ENCODE measurements around the gene TMEM72. TPM values are rescaled to one million over a fixed set of nuclear protein-coding genes. Genes with fewer than 3 reads are reported as not detected.

Gene TMEM72
- polyA plus RNA-seq, 1 donor from 2014 or later: 1.4 TPM

- TF ChIP-seq EP300 (conservative IDR thresholded peaks at IDR 0.05; ENCODE audit: poor library complexity, severe bottlenecking) (no peak), SMC3 (conservative IDR thresholded peaks at IDR 0.05; ENCODE audit: poor library complexity) (no peak), CTCF (IDR thresholded peaks at IDR 0.05; ENCODE audit: poor library complexity, severe bottlenecking) (no peak), MXI1 (conservative IDR thresholded peaks at IDR 0.05; ENCODE audit: poor library complexity, severe bottlenecking) (no peak), EZH2 (IDR thresholded peaks at IDR 0.05; ENCODE audit: borderline replicate concordance, insufficient read depth, low read length, poor library complexity, severe bottlenecking) (no peak), TAF1 (IDR thresholded peaks at IDR 0.05; ENCODE audit: low read depth) (no peak), RAD21 (conservative IDR thresholded peaks at IDR 0.05) (no peak), REST (IDR thresholded peaks at IDR 0.05; ENCODE audit: borderline replicate concordance) (no peak), POLR2AphosphoS5 (IDR thresholded peaks at IDR 0.05) (no peak)
- Histone ChIP-seq H3F3A (ENCODE audit: insufficient read depth, low read length, poor library complexity, severe bottlenecking) (no peaks in the 10 kb centered on the region), H3K4me3 (ENCODE audit: low read length) (peak overlapping the region; percentile 19), H4K20me1 (ENCODE audit: insufficient read depth) (no peaks in the 10 kb centered on the region), H3K36me3 (ENCODE audit: insufficient read depth, low read length) (no peaks in the 10 kb centered on the region), H3K27me3 (ENCODE audit: insufficient read depth, low read depth, low read length) (no peaks in the 10 kb centered on the region), H3K79me2 (replicated peaks; ENCODE audit: insufficient read depth, low read length) (no peaks in the 10 kb centered on the region), H3K4me2 (ENCODE audit: low read length) (no peak overlapping the region), H3K9ac (ENCODE audit: low read length) (no peak overlapping the region), H3K27ac (ENCODE audit: low read length) (no peak overlapping the region), H3K9me3 (ENCODE audit: low read length) (no peaks in the 10 kb centered on the region), H2AFZ (ENCODE audit: low read depth, low read length) (no peak overlapping the region), H3K9me2 (ENCODE audit: insufficient read depth, low read length) (no peaks in the 10 kb centered on the region)
These were observed 63.0 kb downstream of the TMEM72 start for GRCh38 chr10:44974082-44974627.

GRCh38 chr10:44974628-44975430 lies 63.7 kb downstream of the TMEM72 start:
- TF ChIP-seq SMC3 (conservative IDR thresholded peaks at IDR 0.05; ENCODE audit: poor library complexity) (peak; percentile 65), POLR2AphosphoS5 (IDR thresholded peaks at IDR 0.05) (no peak), REST (IDR thresholded peaks at IDR 0.05; ENCODE audit: borderline replicate concordance) (no peak), EP300 (conservative IDR thresholded peaks at IDR 0.05; ENCODE audit: poor library complexity, severe bottlenecking) (no peak), RAD21 (conservative IDR thresholded peaks at IDR 0.05) (peak; percentile 48), TAF1 (IDR thresholded peaks at IDR 0.05; ENCODE audit: low read depth) (no peak), MXI1 (conservative IDR thresholded peaks at IDR 0.05; ENCODE audit: poor library complexity, severe bottlenecking) (no peak), EZH2 (IDR thresholded peaks at IDR 0.05; ENCODE audit: borderline replicate concordance, insufficient read depth, low read length, poor library complexity, severe bottlenecking) (no peak), CTCF (IDR thresholded peaks at IDR 0.05; ENCODE audit: poor library complexity, severe bottlenecking) (peak; percentile 70)
- Histone ChIP-seq H3K36me3 (ENCODE audit: insufficient read depth, low read length) (no peaks in the 10 kb centered on the region), H3F3A (ENCODE audit: insufficient read depth, low read length, poor library complexity, severe bottlenecking) (no peaks in the 10 kb centered on the region), H3K9ac (ENCODE audit: low read length) (no peak overlapping the region), H3K9me3 (ENCODE audit: low read length) (no peaks in the 10 kb centered on the region), H2AFZ (ENCODE audit: low read depth, low read length) (no peak overlapping the region), H3K27me3 (ENCODE audit: insufficient read depth, low read depth, low read length) (no peaks in the 10 kb centered on the region), H3K9me2 (ENCODE audit: insufficient read depth, low read length) (no peaks in the 10 kb centered on the region), H3K79me2 (replicated peaks; ENCODE audit: insufficient read depth, low read length) (no peaks in the 10 kb centered on the region), H3K4me2 (ENCODE audit: low read length) (no peak overlapping the region), H3K4me3 (ENCODE audit: low read length) (peak overlapping the region; percentile 19), H3K27ac (ENCODE audit: low read length) (no peak overlapping the region), H4K20me1 (ENCODE audit: insufficient read depth) (no peaks in the 10 kb centered on the region)

Measured in neural cell (in vitro differentiated cells).